ENCODE results near the gene LARP1B.
"Not testable (repeated sequence)": the region's sequence is repeated elsewhere in the genome, so short reads cannot be mapped to it uniquely, and the experiment has no call there.

LARP1B gene

GRCh38 chr4:128060699-128061565 lies at the start of gene LARP1B:
Gene LARP1B (plus strand): TSS chr4:128061312. CDS start chr4:128074952, 13,640 bp downstream.
- H3K27ac ChIP-seq = peak within 1 kb of the TSS; percentile 96
- TF ChIP-seq, protein P1, sequence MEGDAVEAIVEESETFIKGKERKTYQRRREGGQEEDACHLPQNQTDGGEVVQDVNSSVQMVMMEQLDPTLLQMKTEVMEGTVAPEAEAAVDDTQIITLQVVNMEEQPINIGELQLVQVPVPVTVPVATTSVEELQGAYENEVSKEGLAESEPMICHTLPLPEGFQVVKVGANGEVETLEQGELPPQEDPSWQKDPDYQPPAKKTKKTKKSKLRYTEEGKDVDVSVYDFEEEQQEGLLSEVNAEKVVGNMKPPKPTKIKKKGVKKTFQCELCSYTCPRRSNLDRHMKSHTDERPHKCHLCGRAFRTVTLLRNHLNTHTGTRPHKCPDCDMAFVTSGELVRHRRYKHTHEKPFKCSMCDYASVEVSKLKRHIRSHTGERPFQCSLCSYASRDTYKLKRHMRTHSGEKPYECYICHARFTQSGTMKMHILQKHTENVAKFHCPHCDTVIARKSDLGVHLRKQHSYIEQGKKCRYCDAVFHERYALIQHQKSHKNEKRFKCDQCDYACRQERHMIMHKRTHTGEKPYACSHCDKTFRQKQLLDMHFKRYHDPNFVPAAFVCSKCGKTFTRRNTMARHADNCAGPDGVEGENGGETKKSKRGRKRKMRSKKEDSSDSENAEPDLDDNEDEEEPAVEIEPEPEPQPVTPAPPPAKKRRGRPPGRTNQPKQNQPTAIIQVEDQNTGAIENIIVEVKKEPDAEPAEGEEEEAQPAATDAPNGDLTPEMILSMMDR (conservative IDR thresholded peaks at IDR 0.05) = no peak
- TF ChIP-seq ZFX (IDR thresholded peaks at IDR 0.05) = peak; percentile 86

DNA sequence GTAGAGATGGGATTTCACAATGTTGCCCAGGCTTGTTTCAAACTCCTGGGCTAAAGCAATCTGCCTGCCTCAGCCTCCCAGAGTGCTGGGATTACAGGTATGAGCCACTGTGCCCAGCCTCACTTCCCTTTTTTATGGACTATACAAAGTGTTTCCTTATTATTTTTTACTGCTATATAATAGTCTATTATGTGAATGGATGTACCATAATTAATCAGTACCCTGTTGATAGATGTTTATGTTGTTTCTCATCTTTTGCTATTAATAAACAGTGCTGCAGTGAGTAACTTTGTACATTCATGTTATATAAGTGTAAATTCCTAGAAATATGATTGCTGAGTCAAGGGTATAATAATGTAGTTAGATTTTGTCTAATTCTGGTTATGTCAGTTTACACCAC lies 35.8 kb upstream of the LARP1B start:
- no peak overlapping the region for H3K27ac ChIP-seq
- TF ChIP-seq, protein P1 (conservative IDR thresholded peaks at IDR 0.05) = no peak
- TF ChIP-seq ZFX (IDR thresholded peaks at IDR 0.05) = no peak

DNA sequence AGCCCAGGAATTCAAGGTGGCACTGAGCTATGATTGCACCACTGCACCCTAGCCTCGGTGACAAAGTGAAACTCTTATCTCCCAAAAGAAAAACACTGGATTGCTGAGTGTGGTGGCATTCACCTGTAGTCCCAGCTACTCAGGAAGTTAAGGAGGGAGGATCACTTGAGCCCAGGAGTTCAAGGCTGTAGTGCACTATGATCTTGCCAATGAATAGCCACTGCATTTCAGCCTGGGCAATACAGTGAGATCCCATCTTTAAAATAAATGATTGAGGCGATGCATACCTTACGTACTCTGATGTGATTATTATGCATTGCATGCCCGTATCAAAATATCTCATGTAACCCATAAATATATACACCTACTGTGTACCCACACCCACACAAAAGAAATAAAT lies 31.2 kb upstream of the LARP1B start:
- TF ChIP-seq ZFX (IDR thresholded peaks at IDR 0.05) = no peak
- TF ChIP-seq, protein P1 (conservative IDR thresholded peaks at IDR 0.05) = no peak
- H3K27ac ChIP-seq = no peak overlapping the region

DNA sequence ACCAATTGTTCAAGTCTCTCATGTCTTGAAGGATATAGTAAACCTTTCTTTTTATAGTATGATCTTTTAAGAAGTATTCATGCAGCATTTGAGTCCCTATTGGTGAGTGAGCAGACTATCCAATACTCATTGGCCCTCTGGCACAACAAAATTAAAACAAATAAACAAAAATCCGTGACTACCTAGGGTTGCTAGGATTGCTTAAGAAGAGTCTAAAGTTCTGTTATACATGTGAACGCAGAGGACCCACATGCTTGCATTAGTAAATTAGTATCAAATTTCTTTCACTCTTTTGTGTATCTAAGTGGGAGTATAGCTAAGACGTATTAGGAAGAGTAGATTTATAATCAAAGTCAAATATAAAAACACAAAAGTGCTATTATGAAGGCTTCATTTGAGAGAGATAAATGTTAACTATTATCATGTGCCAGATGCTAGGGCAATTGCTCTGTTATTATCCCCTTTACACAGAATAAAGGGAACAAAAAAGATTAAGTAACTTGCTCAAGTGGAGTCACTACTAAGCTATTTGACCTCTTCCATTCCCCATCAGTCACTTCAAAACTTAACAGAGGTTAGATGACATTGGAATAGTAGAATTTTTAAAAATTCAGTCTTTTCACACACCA lies 29.2 kb upstream of the LARP1B start:
- no peak for TF ChIP-seq ZFX (IDR thresholded peaks at IDR 0.05)
- TF ChIP-seq, protein P1 (conservative IDR thresholded peaks at IDR 0.05) = no peak
- H3K27ac ChIP-seq = no peak overlapping the region

DNA sequence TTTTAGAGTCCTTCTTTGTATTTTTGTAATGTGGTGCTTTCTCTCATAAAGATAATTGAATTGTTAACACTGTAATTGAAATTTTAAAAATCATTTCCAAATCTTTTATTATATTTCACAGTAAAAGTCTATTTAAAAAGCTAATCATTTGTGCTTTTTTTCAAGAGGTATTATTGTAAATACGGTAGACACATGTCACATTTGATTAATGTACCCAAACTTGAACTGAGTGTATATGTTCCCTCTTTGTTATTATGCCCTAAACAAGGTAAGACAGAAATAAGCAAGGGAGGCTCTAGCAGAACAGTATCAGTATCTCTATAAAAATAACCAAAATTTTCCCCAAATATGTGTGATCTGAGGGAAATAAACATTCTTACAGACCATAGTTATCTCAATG lies 21.5 kb upstream of the LARP1B start:
- no peak for TF ChIP-seq ZFX (IDR thresholded peaks at IDR 0.05)
- TF ChIP-seq, protein P1 (conservative IDR thresholded peaks at IDR 0.05) = no peak
- no peak overlapping the region for H3K27ac ChIP-seq

GRCh38 chr4:128047019-128047418 lies 14.1 kb upstream of the LARP1B start:
- not testable (repeated sequence) for H3K27ac ChIP-seq

DNA sequence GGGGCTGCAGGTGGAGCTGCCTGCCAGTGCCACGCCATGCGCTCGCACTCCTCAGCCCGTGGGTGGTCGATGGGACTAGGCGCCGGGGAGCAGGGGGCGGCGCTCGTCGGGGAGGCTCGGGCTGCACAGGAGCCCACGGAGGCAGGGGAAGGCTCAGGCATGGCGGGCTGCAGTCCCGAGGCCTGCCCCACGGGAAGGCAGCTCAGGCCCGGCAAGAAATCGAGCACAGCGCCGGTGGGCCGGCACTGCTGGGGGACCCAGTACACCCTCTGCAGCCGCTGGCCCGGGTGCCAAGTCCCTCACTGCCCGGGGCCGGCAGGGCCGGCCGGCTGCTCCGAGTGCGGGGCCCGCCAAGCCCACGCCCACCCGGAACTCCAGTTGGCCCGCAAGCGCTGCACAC lies 13.6 kb upstream of the LARP1B start:
- not testable (repeated sequence) for H3K27ac ChIP-seq

DNA sequence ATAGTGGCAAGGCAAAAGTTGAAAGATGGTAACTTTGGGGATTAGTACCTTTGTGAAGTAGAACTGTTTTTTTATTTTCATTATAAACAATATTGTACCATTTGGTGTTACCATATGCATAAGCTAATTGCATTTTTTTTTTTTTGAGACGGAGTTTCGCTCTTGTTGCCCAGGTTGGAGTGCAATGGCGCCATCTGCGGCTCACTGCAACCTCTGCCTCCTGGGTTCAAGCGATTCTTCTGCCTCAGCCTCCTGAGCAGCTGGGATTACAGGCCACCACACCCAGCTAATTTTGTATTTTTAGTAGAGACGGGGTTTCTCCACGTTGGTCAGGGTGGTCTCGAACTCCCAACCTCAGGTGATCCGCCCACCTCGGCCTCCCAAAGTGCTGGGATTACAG lies 9.9 kb upstream of the LARP1B start:
- H3K27ac ChIP-seq = not testable (repeated sequence)
- TF ChIP-seq, protein P1 (conservative IDR thresholded peaks at IDR 0.05) = peak; percentile 61

DNA sequence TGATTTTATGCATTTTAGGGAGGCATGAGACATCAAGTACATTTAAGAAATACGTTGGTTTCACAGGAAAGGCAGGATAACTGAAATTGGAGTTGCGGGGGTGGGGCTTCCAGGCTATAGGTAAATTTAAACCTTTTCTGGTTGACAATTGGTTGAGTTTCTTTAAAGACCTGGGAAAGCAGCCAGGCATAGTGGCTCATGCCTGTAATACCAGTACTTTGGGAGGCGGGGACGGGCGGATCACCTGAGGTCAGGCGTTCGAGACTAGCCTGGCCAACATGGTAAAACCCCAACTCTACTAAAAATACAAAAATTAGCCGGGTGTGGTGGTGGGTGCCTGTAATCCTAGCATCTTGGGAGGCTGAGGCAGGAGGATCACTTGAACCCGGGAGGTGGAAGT lies 6.2 kb upstream of the LARP1B start:
- H3K27ac ChIP-seq = not testable (repeated sequence)

DNA sequence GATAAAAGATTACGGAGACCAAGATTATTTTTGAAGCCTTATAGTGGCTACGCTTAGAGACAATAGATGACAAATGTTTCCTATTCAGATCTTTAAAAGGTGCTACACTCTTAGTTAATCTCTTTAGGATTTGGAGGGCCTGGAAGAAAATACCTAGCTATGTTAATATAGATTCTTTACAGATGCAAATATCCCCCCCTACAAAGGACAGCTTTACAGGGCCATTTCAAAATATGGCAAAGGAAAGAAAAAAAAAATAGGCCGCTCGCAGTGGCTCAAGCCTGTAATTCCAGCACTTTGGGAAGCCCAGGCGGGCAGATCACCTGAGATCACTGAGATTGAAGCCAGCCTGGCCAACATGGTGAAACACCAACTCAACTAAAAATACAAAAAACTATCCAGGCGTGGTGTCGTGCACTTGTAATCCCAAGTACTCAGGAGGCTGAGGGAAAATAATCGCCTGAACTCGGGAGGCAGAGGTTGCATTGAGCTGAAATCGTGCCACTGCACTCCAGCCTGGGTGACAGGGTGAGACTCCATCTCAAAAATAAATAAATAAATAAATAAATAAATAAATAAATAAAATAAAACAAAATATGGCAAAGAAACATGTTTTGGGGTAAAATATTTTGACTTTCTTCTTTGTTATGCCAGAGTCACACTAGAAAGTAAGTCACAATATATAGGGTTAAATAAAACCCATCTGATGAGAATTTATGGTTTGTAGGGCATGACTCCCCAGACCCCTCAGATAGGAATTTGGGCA lies 5.5 kb upstream of the LARP1B start:
- H3K27ac ChIP-seq = not testable (repeated sequence)
